A549 (cell line): ENCODE results near the gene SPECC1. TPM values are rescaled to one million over a fixed set of nuclear protein-coding genes. Genes with fewer than 3 reads are reported as not detected.
A peak's percentile ranks its signal among the peaks of the same experiment; 100 is the strongest.

Experiments
- ATAC-seq, 2 experiments: fragments of 200-7000 bp in 1 of 2; fragments of >200 bp in 1 of 2; cut with Nextera tagmentation in 1 of 2; cut with Tn5 transposase in 1 of 2; 3 replicates each; pipeline versions ENCODE4 v1.8.0 to v1.9.1; 2018 to 2020; ENCODE audit warnings: mild to moderate bottlenecking in 1 of 2, moderate library complexity in 1 of 2
- CTCF ChIA-PET: fragments of 300-600 bp; sonication (Branson Sonifier 250); formaldehyde crosslinking; extraction: SDS; loops from one replicate; lab custom pipeline; 2021; ENCODE audit warnings: antibody characterized with exemption, inconsistent platforms; lab: Yijun Ruan, JAX
- POLR2A ChIA-PET: fragments of 350-600 bp; formaldehyde crosslinking; extraction: SDS; loops from one replicate; lab custom pipeline; 2021; ENCODE audit warnings: antibody characterized with exemption, inconsistent platforms; lab: Yijun Ruan, JAX
- DNase-seq, 2 experiments: peaks; one replicate each; pipeline versions ENCODE4 v3.0.0 to v3.0.0-alpha.2; 2011 to 2016; ENCODE audit warnings: low read depth in 1 of 2, low spot score in 1 of 2
- FAIRE-seq: peaks from 2 replicates; lab custom pipeline; 2011; peaks lifted over from hg19 to GRCh38; lab: Jason Lieb, UNC
- H3K27ac ChIP-seq, 2 experiments: fragments of >200 bp; sonication (Bioruptor Twin); formaldehyde crosslinking; 3 replicates each; pipeline ENCODE4 v1.5.1; 2016 to 2017
- H3K4me1 ChIP-seq: fragments of >200 bp; sonication (Bioruptor Twin); formaldehyde crosslinking; 3 replicates; pipeline ENCODE4 v1.6.1; 2016
- H3K4me2 ChIP-seq: fragments of >200 bp; sonication (Bioruptor Twin); formaldehyde crosslinking; 3 replicates; pipeline ENCODE4 v1.6.1; 2016
- H3K4me3 ChIP-seq: fragments of >200 bp; sonication (Bioruptor Twin); formaldehyde crosslinking; 3 replicates; pipeline ENCODE4 v1.5.1; 2016
- H3K9me3 ChIP-seq: fragments of >200 bp; sonication (Bioruptor Twin); formaldehyde crosslinking; 3 replicates; pipeline ENCODE4 v1.6.1; 2016
- ATOH8 ChIP-seq: fragments of 250-450 bp; sonication (Bioruptor Pico); IDR thresholded peaks from 2 replicates; pipeline ENCODE4 v1.5.0; 2020; ENCODE audit warnings: low read depth, mild to moderate bottlenecking, moderate library complexity
- CHD2 ChIP-seq: fragments of 150-350 bp; IDR thresholded peaks from 2 replicates; pipeline ENCODE4 v1.6.1; 2014; ENCODE audit warnings: low read length; ENCODE audit not compliant: partially characterized antibody
- CTCF ChIP-seq: fragments of >200 bp; sonication (Bioruptor Twin); formaldehyde crosslinking; IDR thresholded peaks from 3 replicates; pipeline ENCODE4 v1.5.1; 2016
- E2F6 ChIP-seq: IDR thresholded peaks from 2 replicates; pipeline ENCODE4 v1.6.1; 2012; ENCODE audit warnings: low read depth, borderline replicate concordance
- FOSL2 ChIP-seq, 2 experiments: fragments of 450-650 bp in 1 of 2; fragments of >200 bp in 1 of 2; sonication (Bioruptor Twin) in 1 of 2; formaldehyde crosslinking; IDR thresholded peaks; 2 replicates each; pipeline versions ENCODE4 v1.5.0 to v1.6.1; 2016 to 2020; ENCODE audit warnings: mild to moderate bottlenecking in 1 of 2, moderate library complexity in 1 of 2
- GATA3 ChIP-seq: IDR thresholded peaks from 2 replicates; pipeline ENCODE4 v1.6.1; 2012; ENCODE audit warnings: borderline replicate concordance
- HMGXB4 ChIP-seq: fragments of 250-450 bp; sonication (Bioruptor Pico); IDR thresholded peaks from 2 replicates; pipeline ENCODE4 v1.5.0; 2021; ENCODE audit warnings: mild to moderate bottlenecking, moderate library complexity, borderline replicate concordance
- HOXA7 ChIP-seq: fragments of 250-450 bp; sonication (Bioruptor Pico); IDR thresholded peaks from 2 replicates; pipeline ENCODE4 v1.5.0; 2020; ENCODE audit warnings: mild to moderate bottlenecking, moderate library complexity
- JUN ChIP-seq, 2 experiments: fragments of >200 bp; sonication (Bioruptor Twin); formaldehyde crosslinking; IDR thresholded peaks; 2 replicates in 1 of 2; 3 replicates in 1 of 2; pipeline ENCODE4 v1.6.1; 2016 to 2017
- KDM5A ChIP-seq: fragments of 200-600 bp; sonication (generic); IDR thresholded peaks from 2 replicates; pipeline ENCODE4 v1.6.1; 2016; ENCODE audit warnings: antibody characterized with exemption, mild to moderate bottlenecking
- MYC ChIP-seq: IDR thresholded peaks from 2 replicates; pipeline ENCODE4 v1.6.1; 2012; ENCODE audit warnings: mild to moderate bottlenecking, inconsistent platforms, low read length, improper control_type of control experiment, borderline replicate concordance
- PHF8 ChIP-seq: fragments of 200-600 bp; sonication (generic); IDR thresholded peaks from 2 replicates; pipeline ENCODE4 v1.6.1; 2016; ENCODE audit warnings: low read depth, mild to moderate bottlenecking, antibody characterized with exemption, moderate library complexity, borderline replicate concordance
- POLR2AphosphoS2 ChIP-seq: conservative IDR thresholded peaks from 2 replicates; pipeline ENCODE4 v1.6.1; 2012; ENCODE audit warnings: low read length, improper control_type of control experiment, inconsistent platforms
- TFCP2L1 ChIP-seq: fragments of 250-450 bp; sonication (Bioruptor Pico); IDR thresholded peaks from 2 replicates; pipeline ENCODE4 v1.5.0; 2021; ENCODE audit warnings: mild to moderate bottlenecking
- TP53 ChIP-seq: fragments of 250-450 bp; sonication (Bioruptor Pico); IDR thresholded peaks from 2 replicates; pipeline ENCODE4 v1.5.0; 2021; ENCODE audit warnings: mild to moderate bottlenecking, moderate library complexity
- ZC3H11A ChIP-seq: fragments of 450-650 bp; IDR thresholded peaks from 2 replicates; pipeline ENCODE4 v1.6.1; 2014; ENCODE audit warnings: antibody characterized with exemption, mild to moderate bottlenecking
- ZNF302 ChIP-seq: fragments of 250-450 bp; sonication (Bioruptor Pico); IDR thresholded peaks from 2 replicates; pipeline ENCODE4 v1.9.0; 2021; ENCODE audit warnings: inconsistent platforms, mild to moderate bottlenecking, moderate library complexity
- ZSCAN20 ChIP-seq: fragments of 250-450 bp; sonication (Bioruptor Pico); IDR thresholded peaks from 2 replicates; pipeline ENCODE4 v1.8.0; 2022; ENCODE audit warnings: mild to moderate bottlenecking, moderate library complexity
- WGBS: methylation state at CpG from one replicate; pipeline ENCODE4 v1.1.6; 2017; ENCODE audit errors: missing lambda C conversion rate; 5-methylcytosine and 5-hydroxymethylcytosine counted together
- polyA plus RNA-seq, 4 experiments: library from polyadenylated mRNA; depleted of rRNA in 3 of 4; stranded (reverse); fragments of >200 nt; fragmentation: RNase III in 1 of 4; extraction: RNeasy Plus Mini Kit Qiagen cat#74134 plus additional on column Dnase treatment in 1 of 4; gene quantifications; 2 replicates in 3 of 4; 3 replicates in 1 of 4; pipeline ENCODE4 v1.2.3, GENCODE V29; 2011 to 2017

SPECC1 gene
- polyA plus RNA-seq, 2 of the 4 experiments (the other 2 are of a cell fraction) = 45.1 to 66.2 TPM

- DNase-seq (no peak), ATAC-seq (peak in 1 of 2 experiments; percentile 49; a peak in 3 of 6 replicates), FAIRE-seq (peak; percentile 13)
- H3K4me3 ChIP-seq = no peak overlapping the region
- no peak overlapping the region for H3K4me2 ChIP-seq
- peaks cover 31% of the 10 kb centered on the region for H3K4me1 ChIP-seq
- ChIA-PET CTCF (interaction anchor here (0.6 to 2.1 kb wide), 11 partner anchors 9 to 57 kb away, joined by 3 to 7 read pairs (median 4); no protein-coding TSS in a partner anchor), POLR2A (no interaction called here)
- TF ChIP-seq TFCP2L1 (no peak), FOSL2 (IDR thresholded peaks at IDR 0.05) (no peak), FOSL2 (CRISPR knock-in tag; IDR thresholded peaks at IDR 0.05) (no peak), GATA3 (no peak), MYC (no peak), KDM5A (no peak), CTCF (no peak), ATOH8 (CRISPR knock-in tag) (no peak), HMGXB4 (CRISPR knock-in tag) (no peak), E2F6 (no peak), POLR2AphosphoS2 (no peak), HOXA7 (CRISPR knock-in tag) (no peak), PHF8 (no peak), ZSCAN20 (CRISPR knock-in tag) (no peak), ZC3H11A (no peak), CHD2 (no peak), JUN (IDR thresholded peaks at IDR 0.05) (no peak), TP53 (no peak)
- no peaks in the 10 kb centered on the region for H3K9me3 ChIP-seq
- H3K27ac ChIP-seq = no peak overlapping the region
- WGBS = 91% methylated on average over 3 of the region's 3 CpGs
These were observed 169.9 kb downstream of the SPECC1 start for GRCh38 chr17:20179041-20179440.

GRCh38 chr17:20180661-20181060 lies 171.5 kb downstream of the SPECC1 start:
- ATAC-seq (no peak), DNase-seq (no peak), FAIRE-seq (peak; percentile 78)
- CTCF ChIA-PET = interaction anchor here (1.9 kb wide), 1 partner anchor 8 kb away, joined by 5 read pairs; no protein-coding TSS in a partner anchor
- no peak for TF ChIP-seq ZNF302
- POLR2A ChIA-PET = no interaction called here
- WGBS = 95% methylated on average over 1 of the region's 1 CpG
- Histone ChIP-seq H3K27ac (no peak overlapping the region), H3K9me3 (no peaks in the 10 kb centered on the region), H3K4me3 (no peak overlapping the region), H3K4me1 (peaks cover 33% of the 10 kb centered on the region), H3K4me2 (no peak overlapping the region)

GRCh38 chr17:20184181-20184580 lies 175.0 kb downstream of the SPECC1 start:
- CTCF ChIA-PET = interaction anchor here (0.6 to 4.4 kb wide), 4 partner anchors 21 to 191 kb away, joined by 3 to 23 read pairs (median 9); no protein-coding TSS in a partner anchor
- TF ChIP-seq FOSL2 (IDR thresholded peaks at IDR 0.05) (no peak), FOSL2 (CRISPR knock-in tag; IDR thresholded peaks at IDR 0.05) (0 out of 2 replicates have a peak, but pooled peaks have one; percentile 9), ZSCAN20 (CRISPR knock-in tag) (no peak)
- TF ChIP-seq, all 56 proteins: peak for 1
- FAIRE-seq = peak; percentile 13
- H3K4me3 ChIP-seq = no peak overlapping the region
- H3K4me1 ChIP-seq = peaks cover 41% of the 10 kb centered on the region
- no peaks in the 10 kb centered on the region for H3K9me3 ChIP-seq
- no peak overlapping the region for H3K4me2 ChIP-seq
- 57% methylated on average over 2 of the region's 2 CpGs for WGBS
- POLR2A ChIA-PET = no interaction called here
- H3K27ac ChIP-seq = no peak overlapping the region
- ATAC-seq = peak in 1 of 2 experiments; percentile 42; a peak in 1 of 6 replicates
- peak in 1 of 2 experiments; percentile 29 for DNase-seq
